Hematopoietic multipotent progenitor cell treated with erythropoietin and hydrocortisone succinate and interleukin-3 and kit ligand, for 4 days (in vitro differentiated cells): ENCODE results near the gene MLC1.
"Not testable (repeated sequence)": the region's sequence is repeated elsewhere in the genome, so short reads cannot be mapped to it uniquely, and the experiment has no call there.

Source experiments
- DNase-seq: peaks from one replicate; pipeline ENCODE4 v3.0.0-alpha.2; 2015

MLC1 gene

GRCh38 chr22:50101870-50102565 lies 16.8 kb upstream of the MLC1 start:
- DNase-seq, result no peak

GRCh38 chr22:50098052-50098451 lies 12.8 kb upstream of the MLC1 start:
- DNase-seq, result no peak

DNA sequence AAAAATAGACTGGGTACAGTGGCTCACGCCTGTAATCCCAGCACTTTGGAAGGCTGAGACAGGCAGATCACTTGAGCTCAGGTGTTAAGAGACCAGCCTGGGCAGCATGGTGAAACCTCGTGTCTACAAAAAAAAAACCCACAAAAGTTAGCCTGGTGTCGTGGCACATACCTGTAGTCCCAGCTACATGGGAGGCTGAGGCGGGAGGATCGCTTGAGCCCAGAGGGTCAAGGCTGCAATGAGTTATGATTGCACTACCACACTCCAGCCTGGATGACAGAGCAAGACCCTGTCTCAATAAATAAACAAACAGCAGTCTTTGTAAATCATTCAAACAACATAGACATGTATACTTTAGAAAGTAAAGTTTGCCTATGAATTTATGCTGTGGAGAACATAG lies 7.1 kb upstream of the MLC1 start:
- no peak for DNase-seq

GRCh38 chr22:50091092-50091768 lies 6.0 kb upstream of the MLC1 start:
- no peak for DNase-seq

GRCh38 chr22:50090412-50090714 lies 5.1 kb upstream of the MLC1 start:
- DNase-seq, result no peak

DNA sequence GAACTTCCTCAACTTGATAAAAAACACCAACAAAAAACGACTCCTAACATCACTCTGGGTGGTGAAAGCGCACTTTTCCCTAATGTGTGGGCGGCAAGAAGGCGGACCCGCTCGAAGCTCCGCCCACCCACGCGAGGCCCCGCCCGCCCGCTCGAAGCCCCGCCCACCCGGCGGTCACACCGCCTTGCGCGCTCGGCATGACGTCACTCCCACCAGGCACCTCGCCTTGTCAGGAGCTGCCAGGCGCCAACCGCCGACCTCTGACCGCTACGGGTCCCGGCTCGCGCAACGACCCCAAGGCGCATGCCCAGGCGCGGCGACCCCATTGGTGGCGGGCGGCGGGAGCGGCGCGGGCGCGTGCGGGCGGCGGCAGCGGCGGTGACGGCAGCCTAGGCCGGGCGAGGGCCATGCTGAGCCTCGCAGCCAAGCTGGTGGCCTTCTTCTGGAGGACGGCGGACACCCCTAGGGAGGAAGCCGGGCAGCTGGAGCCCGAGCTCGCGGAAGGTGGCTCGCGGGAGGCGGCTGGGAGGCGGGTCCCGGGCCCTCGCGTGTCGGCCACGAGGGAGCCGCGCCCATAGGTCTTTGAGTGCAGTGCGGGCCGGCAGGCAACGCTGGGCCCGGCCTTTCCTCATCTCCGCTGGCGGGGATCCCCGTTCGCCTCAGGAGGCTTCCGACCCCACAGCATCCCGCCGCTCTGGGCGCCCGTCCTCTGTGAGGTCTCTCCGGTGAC lies 4.6 kb upstream of the MLC1 start, which contains the start of gene MOV10L1:
Gene MOV10L1, plus strand, starts transcription at position 325 of the 730 bp plus-strand sequence. Its CDS starts 83 bp downstream, at position 408.
- peak; percentile 66 for DNase-seq

GRCh38 chr22:50089231-50089630 lies 4.0 kb upstream of the MLC1 start:
- DNase-seq, result no peak

GRCh38 chr22:50088096-50088495 lies 2.9 kb upstream of the MLC1 start:
- no peak for DNase-seq

GRCh38 chr22:50087646-50088045 lies 2.4 kb upstream of the MLC1 start:
- DNase-seq, result no peak

DNA sequence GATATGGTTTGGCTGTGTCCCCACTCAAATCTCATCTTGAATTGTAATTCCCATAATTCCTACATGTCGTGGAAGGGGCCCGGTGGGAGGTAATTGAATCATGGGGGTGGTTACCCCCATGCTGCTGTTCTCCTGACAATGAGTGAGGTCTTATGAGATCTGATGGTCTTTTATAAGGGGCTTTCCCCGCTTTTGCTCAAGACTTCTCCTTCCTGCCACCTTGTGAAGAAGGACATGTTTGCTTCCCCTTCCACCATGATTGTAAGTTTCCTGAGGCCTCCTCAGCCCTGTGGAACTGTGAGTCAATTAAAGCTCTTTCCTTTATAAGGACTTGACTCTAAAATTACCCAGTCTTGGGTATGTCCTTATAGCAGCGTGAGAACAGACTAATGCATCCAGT lies 1.7 kb upstream of the MLC1 start:
- not testable (repeated sequence) for DNase-seq

GRCh38 chr22:50086526-50086925 lies 1.3 kb upstream of the MLC1 start:
- DNase-seq, result no peak

DNA sequence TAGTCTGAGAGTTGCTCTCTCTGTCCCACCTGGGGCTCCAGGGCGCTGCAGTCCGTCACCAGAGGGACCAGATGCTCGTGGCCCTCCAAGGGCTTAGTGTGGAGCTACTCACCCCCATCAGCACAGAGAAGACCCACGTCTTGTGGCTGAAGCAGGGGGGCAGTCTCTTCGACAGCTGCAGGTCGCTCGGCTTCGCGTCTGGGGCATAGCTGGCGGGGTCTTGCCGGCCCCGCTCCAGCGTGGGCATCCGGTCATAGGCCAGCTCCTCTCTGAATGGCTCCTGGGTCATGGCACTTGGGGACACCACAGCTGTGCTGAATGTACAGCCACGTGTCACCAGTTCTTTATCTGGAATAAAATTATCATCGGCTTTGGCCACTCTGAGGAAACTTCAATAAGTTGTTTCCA lies 608 bp downstream of the MLC1 start:
- peak; percentile 66 for DNase-seq

DNA sequence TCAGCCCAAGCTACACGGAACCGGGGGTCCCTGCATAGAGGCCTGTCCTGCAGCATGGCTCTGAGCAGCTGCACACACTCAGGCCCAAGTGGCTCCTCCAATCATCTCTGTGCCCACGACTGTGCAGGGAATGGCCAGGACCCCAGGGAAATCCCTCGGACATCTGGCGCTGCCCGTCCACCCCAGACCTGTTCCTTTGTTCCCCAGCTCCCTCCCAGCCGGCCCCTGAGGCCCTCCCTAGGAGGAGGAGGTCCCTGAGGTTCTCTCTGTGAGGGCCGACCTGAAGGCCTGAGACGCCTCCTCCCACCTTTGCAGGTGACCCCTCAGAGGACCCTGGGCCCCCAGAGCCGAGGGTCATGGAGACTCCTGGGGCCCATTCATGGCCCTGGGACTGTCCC lies 1.1 kb downstream of the MLC1 start:
- no peak for DNase-seq

DNA sequence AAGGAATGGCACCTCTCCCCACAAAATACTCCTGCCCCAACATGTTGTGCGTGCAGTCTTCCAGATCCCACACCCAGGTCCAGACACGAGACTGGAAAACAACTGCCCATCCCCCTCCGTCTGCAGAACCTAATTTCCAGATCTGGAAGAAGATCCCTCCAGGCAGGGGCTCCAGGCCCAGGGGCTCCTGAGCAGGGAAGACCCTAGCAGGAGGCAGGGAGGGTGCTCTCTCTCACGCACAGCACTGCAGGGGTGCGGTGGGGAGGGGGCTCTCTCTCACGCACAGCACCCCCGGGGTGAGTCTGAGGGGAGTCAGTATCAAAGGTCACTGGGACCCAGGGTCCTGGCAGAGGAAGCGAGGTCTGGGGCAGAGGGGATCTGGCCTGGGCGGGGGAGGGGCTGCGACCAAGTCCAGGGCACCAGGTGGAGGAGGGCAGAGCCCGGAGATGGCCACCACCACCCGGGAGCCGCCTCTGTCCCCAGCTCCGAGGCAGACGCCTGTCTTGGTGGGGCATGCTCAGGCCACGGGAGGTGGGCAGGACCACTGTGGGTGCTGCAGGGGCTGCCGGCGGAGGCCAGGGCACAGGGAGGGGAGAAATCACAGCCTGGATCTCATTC lies 1.7 kb downstream of the MLC1 start:
- DNase-seq, result no peak

DNA sequence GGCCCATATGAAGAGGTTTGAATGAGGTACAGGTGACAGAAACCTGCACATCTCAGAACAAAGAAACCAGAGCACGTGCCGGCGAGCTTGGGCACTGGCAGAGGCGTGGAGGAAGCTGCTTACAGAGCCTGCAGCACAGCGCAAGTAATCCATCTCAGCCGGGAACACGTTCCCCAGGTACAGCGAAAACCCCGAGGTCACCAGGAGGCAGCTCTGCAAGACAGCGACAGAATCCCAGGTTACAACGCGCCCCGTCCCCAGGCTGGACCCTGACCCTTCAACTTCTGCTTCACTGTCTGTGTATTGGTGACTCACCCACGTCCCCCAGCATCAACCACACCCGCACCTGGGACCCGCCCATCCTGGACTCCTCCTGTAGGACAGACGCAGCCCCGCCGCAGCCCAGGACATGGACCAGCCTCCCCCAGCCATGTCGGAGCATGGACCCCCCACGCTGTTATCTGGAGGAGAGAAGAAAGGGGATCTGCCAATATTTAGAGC lies 2.2 kb downstream of the MLC1 start:
- no peak for DNase-seq

DNA sequence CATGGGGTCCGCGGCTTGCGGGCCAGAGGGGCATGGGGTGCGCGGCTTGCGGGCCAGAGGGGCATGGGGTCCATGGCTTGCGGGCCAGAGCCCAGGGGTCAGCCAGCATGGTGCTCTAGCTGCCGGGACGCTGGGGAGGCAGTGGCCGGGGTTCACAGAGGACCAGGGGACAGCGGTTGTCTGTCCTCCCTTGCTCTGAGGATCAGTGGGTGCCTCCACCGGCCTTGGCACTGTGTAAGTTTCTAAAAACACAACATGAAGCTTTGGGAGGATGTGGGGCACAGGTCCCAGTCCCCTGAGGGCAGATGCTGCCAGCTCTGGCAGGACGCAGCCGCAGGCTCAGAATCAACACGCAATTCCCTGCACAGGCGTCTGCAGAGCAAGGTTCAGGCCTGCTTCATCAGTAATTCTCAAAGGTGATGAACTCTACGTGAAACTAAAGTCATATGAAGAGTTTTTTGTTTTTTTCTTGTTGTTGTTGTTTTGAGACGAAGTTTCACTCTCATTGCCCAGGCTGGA lies 3.0 kb downstream of the MLC1 start:
- no peak for DNase-seq

GRCh38 chr22:50081426-50082196 lies 3.6 kb downstream of the MLC1 start:
- DNase-seq, result no peak

- DNase-seq, result no peak
Observed at GRCh38 chr22:50080077-50080465, 5.2 kb downstream of the MLC1 start.

GRCh38 chr22:50078761-50079160 lies 6.5 kb downstream of the MLC1 start:
- no peak for DNase-seq

GRCh38 chr22:50078246-50078645 lies 7.0 kb downstream of the MLC1 start:
- DNase-seq, result no peak

DNA sequence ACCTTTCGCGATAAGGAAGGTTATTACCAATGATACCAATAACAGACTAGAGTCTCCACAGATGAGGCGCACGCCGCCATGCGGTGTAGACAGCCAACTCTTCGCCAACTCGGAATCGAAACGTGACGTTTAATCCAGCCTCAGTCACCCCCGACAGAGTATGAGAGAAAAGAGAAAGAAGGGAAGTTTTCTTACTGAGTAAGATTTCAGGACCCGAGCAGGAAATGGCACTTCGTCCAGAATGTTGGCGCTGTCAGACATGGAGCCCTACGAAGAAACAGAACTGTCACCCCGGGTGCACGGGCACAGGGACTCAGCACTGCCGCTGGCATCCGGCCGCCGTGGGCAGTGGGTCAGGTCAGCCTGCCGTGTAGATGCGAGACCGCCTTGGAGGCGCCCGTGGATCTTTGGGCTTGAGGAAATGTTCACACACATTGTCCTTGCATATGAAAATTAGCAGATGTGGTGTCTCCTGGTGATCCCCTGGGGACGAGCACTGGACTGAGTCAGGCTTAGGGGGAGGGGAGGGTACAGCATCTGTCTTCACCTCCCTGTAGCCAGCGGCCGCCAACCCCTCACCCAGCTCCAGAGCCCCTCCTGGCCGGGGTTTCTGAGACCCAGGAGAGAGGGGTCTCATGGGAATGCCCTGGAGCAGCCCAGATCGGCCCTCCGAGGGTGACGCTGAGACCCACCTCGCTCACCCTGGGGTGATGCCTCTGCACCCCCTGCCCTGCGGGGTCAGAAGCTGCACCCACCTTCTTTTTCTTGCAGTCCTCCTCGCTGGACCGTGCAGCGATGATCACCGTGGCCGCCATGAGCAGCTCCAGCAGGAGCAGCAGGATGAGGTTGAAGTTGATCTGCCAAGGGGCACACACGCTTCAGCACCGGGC lies 8.3 kb downstream of the MLC1 start:
- DNase-seq, result no peak
